ENCODE results near the gene FGD6. TPM values are rescaled to one million over a fixed set of nuclear protein-coding genes. Genes with fewer than 3 reads are reported as not detected.

The FGD6 gene
- total RNA-seq, 1 donor from 2014 or later, result 18.0 TPM

DNA sequence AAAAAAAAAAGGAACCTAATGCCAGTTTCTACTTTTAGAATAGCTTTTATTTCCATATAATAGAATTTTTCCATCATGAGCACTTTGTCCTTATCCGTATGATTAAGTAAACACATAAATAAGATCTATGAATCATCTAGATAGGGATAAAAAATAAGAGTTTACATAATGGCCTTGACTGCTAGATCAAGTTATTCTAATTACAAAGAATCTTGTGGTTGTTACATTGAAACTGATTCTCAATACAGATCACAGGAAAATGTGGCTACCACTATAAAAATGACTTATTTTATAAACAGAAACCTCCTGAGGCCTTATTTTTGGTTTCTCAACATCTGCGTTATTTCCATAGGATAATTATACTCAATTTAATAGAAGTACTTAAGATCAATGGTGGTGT, 179.4 kb downstream of the FGD6 start:
- Mint-ChIP-seq H3K4me3 (no peak overlapping the region), H3K9me3 (no peaks in the 10 kb centered on the region), H3K4me1 (no peaks in the 10 kb centered on the region), H3K27me3 (ENCODE audit: low read depth) (no peaks in the 10 kb centered on the region), H3K36me3 (peaks cover 17% of the 10 kb centered on the region), H3K27ac (no peak overlapping the region)
- TF ChIP-seq, protein P1, sequence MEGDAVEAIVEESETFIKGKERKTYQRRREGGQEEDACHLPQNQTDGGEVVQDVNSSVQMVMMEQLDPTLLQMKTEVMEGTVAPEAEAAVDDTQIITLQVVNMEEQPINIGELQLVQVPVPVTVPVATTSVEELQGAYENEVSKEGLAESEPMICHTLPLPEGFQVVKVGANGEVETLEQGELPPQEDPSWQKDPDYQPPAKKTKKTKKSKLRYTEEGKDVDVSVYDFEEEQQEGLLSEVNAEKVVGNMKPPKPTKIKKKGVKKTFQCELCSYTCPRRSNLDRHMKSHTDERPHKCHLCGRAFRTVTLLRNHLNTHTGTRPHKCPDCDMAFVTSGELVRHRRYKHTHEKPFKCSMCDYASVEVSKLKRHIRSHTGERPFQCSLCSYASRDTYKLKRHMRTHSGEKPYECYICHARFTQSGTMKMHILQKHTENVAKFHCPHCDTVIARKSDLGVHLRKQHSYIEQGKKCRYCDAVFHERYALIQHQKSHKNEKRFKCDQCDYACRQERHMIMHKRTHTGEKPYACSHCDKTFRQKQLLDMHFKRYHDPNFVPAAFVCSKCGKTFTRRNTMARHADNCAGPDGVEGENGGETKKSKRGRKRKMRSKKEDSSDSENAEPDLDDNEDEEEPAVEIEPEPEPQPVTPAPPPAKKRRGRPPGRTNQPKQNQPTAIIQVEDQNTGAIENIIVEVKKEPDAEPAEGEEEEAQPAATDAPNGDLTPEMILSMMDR (IDR thresholded peaks at IDR 0.05; ENCODE audit: unreplicated experiment), result no peak
- DNase-seq (ENCODE audit: low spot score in 2 of 2, unreplicated experiment in 2 of 2), result no peak

DNA sequence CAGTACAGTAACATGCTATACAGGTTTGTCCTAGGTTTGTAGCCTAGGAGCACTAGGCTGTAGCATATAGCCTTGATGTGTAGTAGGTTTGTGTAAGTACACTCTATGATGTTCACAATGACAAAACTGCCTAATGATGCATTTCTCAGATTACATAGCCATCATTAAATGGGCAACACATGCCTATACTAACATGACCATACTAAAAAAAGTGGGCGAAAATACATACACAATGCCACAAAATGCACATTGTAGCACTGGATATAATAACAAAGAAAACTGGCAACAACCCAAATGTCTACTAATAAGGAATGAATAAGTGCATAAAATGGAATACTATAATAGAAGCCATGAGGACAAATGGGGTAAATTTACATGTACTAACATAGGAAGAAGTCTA, 182.5 kb downstream of the FGD6 start:
- H3K27ac Mint-ChIP-seq, result no peak overlapping the region
- H3K9me3 Mint-ChIP-seq, result no peaks in the 10 kb centered on the region
- TF ChIP-seq, protein P1 (IDR thresholded peaks at IDR 0.05; ENCODE audit: unreplicated experiment), result no peak
- no peaks in the 10 kb centered on the region for H3K27me3 Mint-ChIP-seq (ENCODE audit: low read depth)
- no peak for DNase-seq (ENCODE audit: low spot score in 2 of 2, unreplicated experiment in 2 of 2)
- peaks cover 11% of the 10 kb centered on the region for H3K36me3 Mint-ChIP-seq
- H3K4me1 Mint-ChIP-seq, result no peaks in the 10 kb centered on the region
- H3K4me3 Mint-ChIP-seq, result no peak overlapping the region

Other genes starting within 250 kb of the FGD6 start
- 63.4 to 74.0 TPM (median 71.0 TPM) in 3 replicates for gene NDUFA12, start 213.8 kb downstream of the FGD6 start, total RNA-seq
- gene NR2C1, start 143.8 kb downstream of the FGD6 start, total RNA-seq, result 51.9 to 53.9 TPM (median 52.4 TPM) in 3 replicates
- gene VEZT, start 340 bp upstream of the FGD6 start, total RNA-seq, result 107 to 110 TPM (median 107 TPM) in 3 replicates

All from mesothelial cell of epicardium (in vitro differentiated cells).